Stimulated activated CD8-positive, alpha-beta memory T cell treated with anti-CD3 and anti-CD28 coated beads, Interleukin-4, amount 100 ng/mL, for 24 hours (primary cell): ENCODE measurements around the gene CSF1.

Experiments used
- DNase-seq: peaks from one replicate; pipeline ENCODE4 v3.0.0-alpha.2; 2020; ENCODE audit warnings: low read depth

CSF1 gene

DNA sequence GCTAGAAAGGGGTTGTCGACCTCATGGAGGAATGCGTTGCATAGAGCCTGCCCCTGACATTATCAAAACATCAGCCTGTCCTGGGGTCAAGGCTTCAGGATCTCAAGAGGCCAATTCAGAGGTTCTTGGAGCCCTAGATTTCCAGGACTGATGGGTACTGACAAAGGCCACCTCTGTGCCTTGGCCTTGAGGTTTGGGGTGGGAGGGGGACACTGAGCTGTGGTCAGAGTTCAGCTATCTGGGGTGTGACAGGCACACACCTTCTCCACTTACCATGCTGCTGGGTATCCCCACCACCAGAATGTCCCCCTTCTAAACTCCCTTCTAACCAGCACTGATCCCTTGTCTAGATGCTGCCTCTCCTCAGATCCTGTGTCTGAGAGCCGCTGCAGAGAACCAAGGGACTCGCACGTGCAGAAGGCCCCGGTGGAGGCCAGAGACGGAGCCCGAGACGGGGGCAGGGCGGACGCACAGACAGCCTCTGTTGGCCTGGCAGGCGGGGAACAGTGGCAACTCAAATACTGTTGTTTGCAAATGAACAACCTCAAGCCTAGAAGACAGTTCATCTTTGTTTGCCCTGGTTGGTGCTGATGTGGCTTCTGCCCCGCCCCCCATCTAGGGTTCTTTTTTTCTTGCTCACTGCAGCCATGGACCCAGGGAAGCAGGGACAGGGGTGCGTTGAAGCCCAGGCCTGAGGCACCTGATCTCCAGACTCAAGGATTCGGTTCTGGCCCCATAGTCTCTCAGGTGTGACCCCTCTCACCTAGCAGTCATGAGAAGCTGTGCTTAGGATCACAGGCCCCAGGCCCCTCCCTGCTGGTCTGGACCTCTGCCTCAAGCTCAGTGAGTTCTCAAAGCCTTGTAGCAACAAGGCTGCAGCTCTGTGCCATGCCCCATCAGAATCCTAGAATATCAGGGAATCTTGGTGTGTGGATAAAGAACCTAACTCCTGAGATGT lies 28.1 kb upstream of the CSF1 start:
- DNase-seq = no peak

DNA sequence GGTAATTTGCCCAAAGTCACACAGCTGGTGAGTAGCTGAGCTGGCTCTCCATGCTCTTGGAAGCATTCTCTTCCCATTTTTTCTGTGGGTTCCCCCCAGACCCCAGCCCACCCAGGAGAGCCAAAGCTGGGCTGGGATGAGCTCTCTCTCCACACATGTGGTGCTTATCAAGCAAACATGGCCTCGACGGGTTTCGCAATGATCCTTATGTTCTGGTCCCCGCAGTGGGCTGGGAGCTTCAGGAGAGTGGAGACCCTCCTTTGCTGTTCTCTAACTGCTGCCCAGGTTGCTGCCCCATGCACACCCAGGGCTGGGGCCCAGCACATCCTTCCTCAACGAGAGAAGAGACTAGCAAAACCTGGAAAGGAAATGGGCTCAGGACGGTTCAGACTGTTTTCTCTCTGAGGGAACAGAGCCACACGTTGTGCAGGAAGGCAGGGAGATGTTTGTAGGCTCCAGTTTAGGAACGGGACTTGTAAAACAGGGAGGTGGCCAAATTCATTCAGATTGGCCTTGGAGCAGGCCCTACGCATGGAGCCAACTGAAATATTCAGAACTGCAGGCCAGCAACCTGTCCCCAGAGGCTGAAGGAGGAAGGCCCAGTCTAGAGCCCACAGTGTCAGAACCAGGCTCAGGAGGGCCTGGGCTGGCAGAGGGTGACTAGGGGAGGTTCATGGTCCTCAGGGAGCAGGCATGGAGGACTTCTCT lies 27.2 kb upstream of the CSF1 start:
- DNase-seq = no peak

DNA sequence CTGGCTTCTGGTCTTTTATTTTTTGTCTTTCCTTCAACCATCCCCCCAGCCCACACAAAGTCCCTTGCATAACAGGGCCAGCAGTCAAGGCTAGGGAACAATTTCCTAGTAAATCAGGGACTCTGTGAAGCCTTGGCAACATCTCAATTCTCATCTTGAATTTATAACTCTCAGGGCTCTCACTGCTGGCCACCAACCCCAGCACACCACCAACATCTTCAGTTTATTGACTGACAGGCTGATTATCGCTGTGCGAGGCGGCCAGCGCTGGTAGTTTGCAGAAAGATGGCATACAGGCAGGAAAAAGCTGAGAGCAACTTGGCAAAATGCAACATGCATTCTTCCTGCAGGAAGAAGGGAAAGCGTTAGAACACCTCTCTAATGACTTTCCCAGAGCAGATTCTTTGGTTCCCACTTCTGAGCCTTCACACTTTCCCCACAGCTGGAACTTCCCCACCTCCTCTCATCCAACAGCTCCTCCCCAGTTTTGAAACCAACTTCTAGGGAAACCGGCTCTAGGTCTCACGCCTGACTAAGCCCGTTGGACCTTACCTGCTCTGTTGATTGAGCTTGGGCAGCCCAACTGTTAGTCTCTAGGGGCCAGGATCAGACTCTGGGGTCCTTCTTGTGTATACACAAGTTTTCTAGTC lies 26.3 kb upstream of the CSF1 start:
- no peak for DNase-seq

DNA sequence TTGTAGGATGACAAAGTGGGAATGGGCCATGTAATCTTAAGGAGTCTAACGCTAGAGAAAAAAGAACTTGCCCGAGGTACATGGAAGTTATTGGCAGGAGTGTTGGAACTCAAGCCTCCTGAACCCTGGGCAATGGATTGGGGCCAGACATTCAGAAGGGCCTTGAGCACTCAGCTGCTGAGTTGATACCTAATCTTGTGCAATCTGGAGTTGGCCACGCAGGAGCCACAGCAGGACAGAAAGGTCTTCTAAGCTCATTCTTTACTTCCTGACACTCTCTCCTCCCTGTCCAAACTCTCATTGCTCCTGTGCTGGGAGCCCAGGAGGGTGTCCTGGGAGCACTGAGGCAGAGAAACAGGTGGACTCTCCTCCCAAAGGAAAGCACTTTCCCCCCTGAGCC lies 25.1 kb upstream of the CSF1 start:
- DNase-seq = no peak

DNA sequence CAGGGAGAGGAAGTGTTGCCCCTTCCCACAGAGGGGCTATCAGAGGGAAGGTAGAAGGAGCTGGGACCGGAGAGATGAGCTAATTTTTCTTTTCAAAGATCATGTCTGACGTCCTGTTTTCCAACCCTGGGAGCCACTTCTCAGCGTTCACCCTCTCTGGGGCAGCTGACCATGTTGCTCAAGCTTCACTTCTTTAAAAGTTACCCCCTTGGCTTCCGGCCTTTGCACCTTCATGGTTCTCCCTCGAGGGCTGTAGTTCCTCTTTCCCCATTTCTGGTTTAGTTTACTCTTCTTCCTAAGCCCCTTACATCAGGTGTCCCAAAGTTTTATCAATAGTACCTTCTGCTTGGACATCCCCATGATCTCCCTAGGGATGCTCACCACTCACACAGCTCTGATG lies 23.8 kb upstream of the CSF1 start:
- no peak for DNase-seq

DNA sequence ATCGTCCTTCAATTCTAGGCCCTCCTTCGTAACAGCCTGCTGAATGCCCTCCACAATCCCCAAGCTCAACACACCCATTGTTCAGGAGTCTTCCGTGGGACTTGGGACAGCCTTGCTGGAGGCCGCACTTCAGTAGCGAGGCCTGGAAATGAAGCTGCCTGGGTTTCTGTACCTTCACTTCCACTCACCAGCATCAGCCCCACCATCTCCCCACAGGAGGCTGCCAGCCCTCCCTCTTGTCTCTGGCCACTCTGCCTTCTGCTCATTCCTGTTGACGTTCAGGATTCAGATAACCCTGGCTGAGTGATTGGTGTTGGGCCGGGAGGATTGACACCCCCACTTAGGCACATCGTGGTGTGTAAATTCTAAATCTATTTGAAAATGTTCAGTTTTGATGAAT lies 23.4 kb upstream of the CSF1 start:
- DNase-seq = no peak

DNA sequence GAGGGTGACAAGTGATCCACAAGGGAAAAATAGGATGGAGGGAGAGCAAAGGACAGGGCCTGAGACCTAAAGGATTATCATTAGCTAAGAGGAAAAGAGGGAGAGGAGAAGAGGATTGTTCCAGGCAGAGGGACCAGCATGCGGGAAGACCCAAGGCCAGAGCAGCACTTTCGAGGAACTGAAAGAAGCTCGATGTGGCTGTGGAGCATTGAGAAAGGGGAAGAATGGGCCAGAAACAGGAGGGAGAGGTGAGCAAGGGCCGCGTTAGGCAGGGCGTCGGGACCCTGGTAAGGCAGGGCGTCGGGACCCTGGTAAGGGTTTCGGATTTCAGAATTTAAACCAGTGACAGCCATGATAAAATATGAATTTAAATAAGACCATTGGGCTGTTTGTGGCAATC lies 22.8 kb upstream of the CSF1 start:
- no peak for DNase-seq

DNA sequence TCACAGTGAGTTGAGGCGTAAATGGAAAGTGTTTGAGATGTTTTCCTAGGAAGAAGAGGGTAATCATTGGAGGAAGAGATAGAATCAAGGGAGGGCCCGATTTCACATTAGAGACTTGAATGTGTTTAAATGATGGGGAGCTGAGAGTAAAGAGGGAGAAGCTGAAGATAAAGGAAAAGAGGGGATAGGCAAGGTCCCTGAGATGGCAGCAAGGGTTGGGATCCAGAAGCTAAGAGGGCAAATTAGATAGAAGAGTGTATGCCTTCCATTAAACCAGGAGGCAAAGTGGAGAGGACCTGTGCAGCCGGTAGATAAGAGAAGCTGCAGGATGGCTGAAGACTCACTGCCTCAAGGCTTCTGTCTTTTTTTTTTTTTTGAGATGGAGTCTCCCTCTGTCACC lies 21.6 kb upstream of the CSF1 start:
- DNase-seq = no peak

DNA sequence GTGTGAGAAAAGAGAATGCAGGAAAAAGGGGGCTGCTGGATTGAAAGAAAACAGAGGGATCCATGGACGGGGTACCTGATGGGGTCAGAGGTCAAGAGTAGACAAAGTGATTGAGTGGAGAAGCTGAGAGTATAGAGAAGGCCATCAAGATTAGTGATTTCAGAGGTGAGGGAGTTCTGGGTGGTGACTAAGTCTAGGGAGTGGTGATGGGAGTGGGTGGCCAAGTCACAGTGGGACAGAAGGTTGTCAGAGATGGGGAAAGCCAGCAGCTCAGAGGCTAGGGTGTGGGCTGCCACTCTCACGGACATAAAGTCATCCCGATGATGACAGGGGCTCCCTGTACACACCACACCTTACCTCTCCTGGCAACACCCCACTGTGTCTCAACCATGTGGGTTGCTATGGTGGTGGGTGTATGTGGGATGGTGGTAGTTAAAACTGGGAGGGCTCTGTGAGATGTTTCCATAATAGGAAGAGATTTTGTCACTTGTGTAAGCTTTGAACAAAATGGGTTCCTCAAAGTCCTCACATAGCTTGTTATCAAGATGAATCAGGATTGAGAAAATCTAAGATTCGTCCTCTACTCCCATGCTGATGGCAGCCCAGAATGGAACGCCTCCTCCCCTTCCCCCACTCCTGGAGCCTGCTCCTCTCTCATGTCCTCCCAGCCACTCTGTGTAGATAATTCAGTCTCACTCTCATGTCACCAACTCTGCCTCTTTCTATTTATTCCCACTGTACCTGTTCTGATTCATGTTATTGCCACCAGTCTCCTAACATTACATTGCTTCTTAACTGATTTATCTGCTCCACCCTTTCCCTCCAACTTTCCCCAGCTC lies 20.3 kb upstream of the CSF1 start:
- DNase-seq = peak; percentile 57

DNA sequence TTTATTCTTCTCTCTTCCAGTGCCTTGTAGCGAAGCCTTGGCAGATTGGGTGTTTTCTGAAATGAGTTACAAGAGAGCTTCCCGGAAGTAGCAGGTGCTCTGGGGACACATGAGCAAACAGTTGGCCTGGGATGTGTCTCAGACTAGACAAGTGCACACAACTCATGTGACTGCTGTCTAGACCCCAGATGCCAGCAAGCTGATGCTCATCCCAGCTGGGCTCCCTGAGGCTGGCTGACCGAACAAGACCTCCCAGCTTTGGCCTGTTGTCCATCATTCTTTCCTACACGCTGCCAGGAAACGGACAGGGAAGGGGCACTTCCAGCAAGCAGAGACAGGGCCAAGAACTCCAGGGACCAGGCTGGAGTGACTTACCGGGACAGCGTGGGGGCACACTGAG lies 18.7 kb upstream of the CSF1 start:
- DNase-seq = no peak

DNA sequence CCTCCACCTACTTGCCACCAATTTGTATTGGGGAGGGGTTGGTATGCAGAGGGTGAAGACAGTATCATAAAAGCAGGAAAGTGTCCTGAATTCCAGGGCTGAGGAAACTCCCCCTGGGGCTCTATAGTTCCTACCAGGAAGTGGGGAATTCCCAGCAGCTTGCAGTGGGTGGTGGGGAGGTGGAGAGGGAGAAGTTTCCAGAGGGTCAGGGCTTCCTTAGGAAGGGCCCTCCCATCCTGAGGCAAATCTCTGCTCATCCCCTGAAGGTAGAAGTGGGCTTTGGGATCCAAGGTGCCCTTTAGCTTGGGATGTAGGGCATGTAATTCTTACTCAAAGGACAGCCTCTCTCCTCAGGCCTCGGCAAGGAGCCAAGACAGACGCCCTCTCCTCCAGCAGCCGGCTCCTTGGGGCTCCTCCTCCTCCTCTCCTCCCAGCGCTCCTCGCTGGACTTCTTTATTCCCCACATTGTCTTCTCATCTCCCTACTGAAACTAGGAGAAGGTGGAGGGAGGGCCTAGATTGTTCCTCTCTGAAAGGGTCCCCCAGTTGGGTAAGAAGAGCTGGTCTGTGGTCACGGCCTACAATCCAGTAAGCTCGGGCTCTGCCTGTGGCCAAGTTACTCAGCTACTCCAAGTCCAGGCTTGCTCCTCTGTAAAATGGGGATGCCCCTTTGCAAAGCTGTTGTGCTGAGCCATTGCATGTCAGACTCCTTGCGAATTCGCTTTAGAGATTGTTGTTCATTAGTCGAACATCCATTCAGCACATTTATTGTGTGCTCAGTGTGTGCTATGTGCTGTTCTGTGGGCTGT lies 17.9 kb upstream of the CSF1 start:
- no peak for DNase-seq

DNA sequence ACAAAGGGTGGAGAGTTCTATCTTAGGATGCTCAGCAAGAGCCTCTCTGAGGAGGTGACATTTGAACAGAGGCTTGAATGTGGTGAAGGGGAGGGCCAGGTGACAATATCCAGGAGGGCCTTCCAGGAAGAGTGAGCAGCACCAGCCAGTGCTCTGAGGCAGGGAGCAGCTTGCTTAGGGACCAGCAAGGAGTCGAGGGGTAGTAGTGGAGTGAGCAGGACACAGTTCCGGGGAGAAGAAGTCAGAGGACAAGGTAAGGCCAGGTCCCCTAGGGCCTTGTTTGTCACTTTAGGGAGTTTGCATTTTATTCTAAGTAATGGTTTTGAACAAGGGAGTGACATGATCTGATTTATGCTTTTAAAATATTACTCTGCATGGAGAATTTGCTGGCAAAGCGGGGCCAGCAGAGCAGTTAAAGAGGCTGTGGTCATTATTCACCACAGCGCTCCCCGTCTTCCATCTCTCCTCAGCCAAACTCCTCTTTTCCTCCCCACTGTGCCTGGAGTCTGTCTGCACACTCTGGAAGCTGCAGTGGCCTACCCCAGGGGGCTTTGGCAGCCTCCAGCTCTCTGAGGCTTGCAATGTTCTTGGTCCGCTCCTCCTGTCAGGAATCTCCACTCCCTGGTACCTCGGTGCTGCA lies 17.0 kb upstream of the CSF1 start:
- no peak for DNase-seq

DNA sequence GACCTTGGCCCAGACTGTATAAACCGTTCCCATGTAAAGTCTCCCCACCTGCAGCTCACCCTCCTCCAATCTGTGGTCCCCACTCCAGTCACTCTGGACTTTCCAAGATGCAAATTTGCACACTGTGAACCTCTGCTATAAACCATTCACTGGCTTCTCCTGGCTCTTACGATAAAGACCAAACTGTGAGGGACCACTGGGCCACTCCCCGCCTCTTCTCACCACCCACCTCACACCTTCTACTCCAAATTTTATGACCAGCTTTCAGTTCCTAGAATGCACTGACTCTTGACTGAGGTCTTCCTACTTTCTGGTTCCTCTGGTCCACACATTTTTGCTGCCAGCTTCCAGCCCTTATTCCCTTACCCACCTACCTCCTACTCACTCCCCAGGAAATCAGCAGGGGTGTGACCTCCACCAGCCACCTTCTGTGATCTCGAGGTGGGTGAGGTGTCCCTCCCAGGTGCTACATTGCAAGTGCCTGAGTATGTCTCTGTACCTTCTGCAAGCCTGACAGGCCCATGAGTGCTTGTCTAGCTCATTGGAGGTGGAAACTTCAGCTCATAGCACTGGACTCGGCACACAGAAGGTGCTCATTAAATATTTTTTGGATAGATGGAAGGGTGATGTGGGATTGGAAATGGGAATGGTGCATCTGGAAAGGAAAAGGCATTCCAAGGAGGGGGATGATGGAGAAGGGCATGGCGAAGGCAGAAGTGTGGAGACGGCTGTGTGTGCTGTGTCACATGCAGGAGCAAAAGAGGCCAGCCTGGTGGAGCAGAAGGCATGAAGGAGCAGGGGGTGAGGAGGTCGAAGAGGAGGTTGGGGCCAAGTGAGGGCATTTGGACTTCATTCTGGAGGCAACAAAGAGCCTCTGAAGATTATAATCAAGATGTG lies 15.6 kb upstream of the CSF1 start:
- DNase-seq = no peak

DNA sequence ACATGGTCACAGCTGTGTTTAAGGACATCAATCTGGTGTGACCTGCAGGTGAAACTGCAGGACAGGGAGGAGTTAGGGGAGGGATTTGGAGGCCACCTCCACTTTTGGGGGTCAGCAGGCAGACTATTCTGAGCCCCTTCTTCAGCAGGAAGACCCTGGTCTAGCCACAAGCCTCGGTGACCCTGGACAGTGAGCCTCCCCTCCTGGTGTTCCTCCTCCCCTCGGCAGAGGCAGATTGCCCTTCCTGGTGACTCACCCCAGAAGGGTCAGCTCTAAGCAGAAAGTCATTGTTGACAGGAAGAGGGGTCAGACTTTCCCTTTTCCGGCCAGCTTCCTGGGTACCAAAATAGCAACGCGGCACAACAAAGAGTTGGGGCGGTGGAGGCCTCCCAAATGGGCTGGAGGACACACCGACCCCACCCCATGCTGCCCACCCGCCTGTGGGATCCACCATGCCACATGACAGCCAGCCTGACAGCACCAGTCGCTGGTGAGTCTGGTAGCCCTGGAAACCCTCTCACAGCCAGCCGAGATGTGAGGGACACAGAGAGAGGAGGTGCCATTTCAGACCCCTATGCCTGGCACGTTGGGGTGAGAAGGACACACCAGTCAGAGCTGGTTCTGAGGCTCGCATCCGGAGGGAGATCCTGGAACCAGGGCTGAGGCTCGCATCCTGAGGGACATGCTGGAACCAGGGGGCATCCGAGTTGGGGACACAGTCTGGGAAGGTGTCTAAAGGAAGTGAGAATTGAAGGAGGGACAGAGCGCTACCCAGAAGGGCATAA lies 14.7 kb upstream of the CSF1 start:
- no peak for DNase-seq

DNA sequence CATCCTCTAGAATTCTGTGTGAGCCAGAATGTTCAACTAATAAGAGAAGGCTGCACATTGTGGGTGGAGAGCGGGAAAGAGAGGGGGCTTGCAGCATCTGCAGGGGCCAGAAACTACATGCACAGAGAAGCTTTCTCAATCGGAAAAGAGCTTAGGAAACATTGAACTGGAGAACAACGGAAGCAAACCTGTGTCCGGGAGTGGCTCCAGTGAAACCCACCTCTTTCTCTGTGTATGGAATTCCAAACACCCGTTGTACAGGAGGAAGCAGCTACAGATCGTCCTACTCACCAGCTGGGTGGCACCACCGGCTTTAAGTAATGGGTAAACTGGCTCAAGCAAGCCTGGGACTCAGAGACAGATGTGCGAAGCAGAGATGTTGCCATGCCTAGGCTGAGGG lies 14.0 kb upstream of the CSF1 start:
- DNase-seq = no peak

DNA sequence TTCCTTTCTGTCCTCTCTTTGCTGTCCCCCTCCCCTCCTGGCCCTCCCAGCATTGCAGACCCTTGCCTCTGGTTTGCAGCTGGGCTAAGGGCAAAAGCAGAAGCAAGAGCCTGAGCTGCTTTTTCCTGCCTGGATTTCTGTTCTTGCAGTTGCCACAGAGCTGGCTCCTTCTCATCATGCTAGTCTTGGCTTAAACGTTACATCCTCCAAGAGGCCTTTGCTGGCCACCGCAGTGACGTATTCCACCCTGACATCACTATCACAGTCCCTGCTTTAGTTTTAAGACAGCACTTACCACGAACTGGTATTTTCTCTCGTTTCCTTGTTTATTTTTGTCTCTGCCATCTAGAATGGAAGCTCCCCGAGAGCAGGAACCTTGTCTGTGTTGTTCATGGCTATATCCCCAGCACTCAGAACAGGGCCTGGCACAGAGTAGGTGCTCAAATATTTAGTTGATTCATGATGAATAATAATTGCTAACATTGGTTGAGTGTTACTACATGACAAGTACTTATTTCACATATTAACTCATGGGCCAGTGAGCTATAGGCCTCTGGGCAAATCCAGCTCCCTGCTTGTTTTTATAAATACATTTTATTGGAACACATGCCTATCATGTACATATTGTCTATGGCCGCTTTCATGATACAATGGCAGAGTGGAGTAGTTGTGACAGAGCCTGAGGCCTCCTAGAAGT lies 13.2 kb upstream of the CSF1 start:
- no peak for DNase-seq

DNA sequence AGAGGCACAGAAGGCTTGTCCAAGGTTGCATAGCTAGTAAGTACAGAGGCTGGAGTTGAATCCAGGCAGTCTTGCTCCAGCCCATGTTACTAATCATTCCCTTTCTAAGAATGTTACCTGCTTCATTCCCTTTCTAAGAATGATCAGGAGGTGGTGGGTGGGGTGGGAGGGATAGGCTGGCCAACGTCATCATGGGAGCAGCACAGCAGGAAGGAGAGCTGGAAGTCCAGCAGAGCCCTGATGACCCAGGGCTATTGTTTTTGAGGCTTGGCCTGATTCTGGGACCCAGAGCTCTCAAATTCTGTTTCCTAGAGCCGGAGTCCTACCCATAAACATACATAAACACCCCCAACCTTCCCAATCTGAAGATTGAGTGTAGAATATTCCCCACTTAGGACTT lies 11.8 kb upstream of the CSF1 start:
- DNase-seq = no peak

DNA sequence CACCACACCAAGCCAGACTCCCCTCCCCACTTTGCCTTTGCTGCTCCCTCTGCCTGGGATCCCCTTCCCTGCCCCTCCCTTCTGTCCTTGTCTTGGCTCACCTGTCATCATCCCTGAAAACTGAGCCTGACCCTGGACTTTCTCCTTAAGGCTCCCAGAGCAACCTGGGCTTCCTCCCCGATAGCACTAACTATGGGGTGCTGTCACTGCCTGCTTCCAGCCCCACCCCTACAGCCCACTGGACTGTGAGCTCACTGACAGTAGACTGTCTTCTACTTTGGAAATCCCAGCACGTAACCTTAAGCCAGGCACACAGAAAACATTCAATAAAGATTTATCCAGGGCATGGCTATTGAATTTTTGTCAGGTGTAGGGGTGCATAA lies 9.5 kb upstream of the CSF1 start:
- DNase-seq = no peak
